PC-9 (cell line): ENCODE measurements around the gene REC114. TPM values are rescaled to one million over a fixed set of nuclear protein-coding genes. Genes with fewer than 3 reads are reported as not detected.
"Not testable (repeated sequence)": the region's sequence is repeated elsewhere in the genome, so short reads cannot be mapped to it uniquely, and the experiment has no call there.

ENCODE experiments used
- BruUV-seq: library from RNA; stranded (reverse); fragments of 400-500 nt; replicated peaks from 2 replicates; lab custom pipeline; 2021; lab: Mats Ljungman, UMichigan
- CTCF ChIA-PET: fragments of 300-600 bp; sonication (Branson Sonifier 250); formaldehyde crosslinking; loops from one replicate; lab custom pipeline; 2022; ENCODE audit warnings: antibody characterized with exemption; lab: Charles Lee
- POLR2A ChIA-PET: fragments of 300-600 bp; sonication (Branson Sonifier 250); formaldehyde crosslinking; loops from one replicate; lab custom pipeline; 2022; ENCODE audit warnings: antibody characterized with exemption; ENCODE audit not compliant: unreplicated experiment; lab: Charles Lee
- DNase-seq, 2 experiments: peaks; one replicate each; pipeline versions ENCODE4 v3.0.0 to v3.0.0-alpha.2; 2015 to 2022; ENCODE audit warnings: mixed read lengths in 1 of 2
- H2AFZ ChIP-seq: fragments of 200-600 bp; sonication (generic); 2 replicates; pipeline ENCODE4 v1.8.1; 2017; ENCODE audit warnings: antibody characterized with exemption
- H3F3A ChIP-seq: fragments of 200-600 bp; sonication (generic); 2 replicates; pipeline ENCODE4 v1.8.1; 2017; ENCODE audit warnings: antibody characterized with exemption, mild to moderate bottlenecking, low read depth; ENCODE audit not compliant: insufficient read depth
- H3K27ac ChIP-seq: fragments of 200-600 bp; sonication (generic); 2 replicates; pipeline ENCODE4 v1.6.1; 2016; ENCODE audit warnings: mixed run types
- H3K27me3 ChIP-seq: fragments of 200-600 bp; sonication (generic); 2 replicates; pipeline ENCODE4 v1.6.1; 2016; ENCODE audit warnings: low read depth, mixed run types; ENCODE audit not compliant: insufficient read depth
- H3K36me3 ChIP-seq: fragments of 200-600 bp; sonication (generic); 2 replicates; pipeline ENCODE4 v1.6.1; 2016; ENCODE audit warnings: low read depth, mixed run types
- H3K4me1 ChIP-seq: fragments of 200-600 bp; sonication (generic); replicated peaks from 2 replicates; pipeline ENCODE4 v1.6.1; 2016; ENCODE audit warnings: mixed run types; ENCODE audit not compliant: insufficient read depth
- H3K4me2 ChIP-seq: fragments of 200-600 bp; sonication (generic); 2 replicates; pipeline ENCODE4 v1.6.1; 2017; ENCODE audit warnings: mixed run types
- H3K4me3 ChIP-seq: fragments of 200-600 bp; sonication (generic); 2 replicates; pipeline ENCODE4 v1.6.1; 2016; ENCODE audit warnings: mixed run types
- H3K79me2 ChIP-seq: fragments of 200-600 bp; sonication (generic); 2 replicates; pipeline ENCODE4 v1.6.1; 2017; ENCODE audit warnings: low read depth, mixed run types
- H3K9me2 ChIP-seq: fragments of 200-600 bp; sonication (generic); 2 replicates; pipeline ENCODE4 v1.8.1; 2017; ENCODE audit warnings: mild to moderate bottlenecking; ENCODE audit not compliant: insufficient read depth
- H3K9me3 ChIP-seq: fragments of 200-600 bp; sonication (generic); 2 replicates; pipeline ENCODE4 v1.8.1; 2016; ENCODE audit warnings: low read depth; ENCODE audit not compliant: insufficient read depth
- H4K20me1 ChIP-seq: fragments of 200-600 bp; sonication (generic); 2 replicates; pipeline ENCODE4 v1.8.1; 2017; ENCODE audit not compliant: insufficient read depth
- EZH2 ChIP-seq: fragments of 200-600 bp; sonication (generic); IDR thresholded peaks from 2 replicates; pipeline ENCODE4 v1.8.0; 2017; ENCODE audit warnings: antibody characterized with exemption, low read depth
- intact Hi-C: fragments of 100-400 bp; cut with micrococcal nuclease; formaldehyde crosslinking; loops from one replicate; pipeline ENCODE4 v1.10.0; 2022; ENCODE audit not compliant: unreplicated experiment
- total RNA-seq: library from RNA; stranded (reverse); gene quantifications from 2 replicates; pipeline ENCODE4 v1.2.3, GENCODE V29; 2021
- TF ChIP-seq, protein P1 (sequence below): fragments of 200-600 bp; sonication (generic); conservative IDR thresholded peaks from 2 replicates; pipeline ENCODE4 v1.6.1; 2017; ENCODE audit warnings: mixed run types, antibody characterized with exemption, mild to moderate bottlenecking, moderate library complexity

The REC114 gene
- total RNA-seq, 1 experiment from 2014 or later: not detected

- peaks cover 27% of the 10 kb centered on the region for H3K4me1 ChIP-seq
- ChIA-PET CTCF (interaction anchor here (0.6 kb wide), 3 partner anchors 21 to 783 kb away, joined by 3 to 6 read pairs (median 3); no protein-coding TSS in a partner anchor), POLR2A (no interaction called here)
- intact Hi-C loops: no loop called here
- H3F3A ChIP-seq: peaks cover 11% of the 10 kb centered on the region
- H3K27ac ChIP-seq: peak overlapping the region; percentile 50
- H4K20me1 ChIP-seq: no peaks in the 10 kb centered on the region
- TF ChIP-seq EZH2: no peak
- TF ChIP-seq, protein P1, sequence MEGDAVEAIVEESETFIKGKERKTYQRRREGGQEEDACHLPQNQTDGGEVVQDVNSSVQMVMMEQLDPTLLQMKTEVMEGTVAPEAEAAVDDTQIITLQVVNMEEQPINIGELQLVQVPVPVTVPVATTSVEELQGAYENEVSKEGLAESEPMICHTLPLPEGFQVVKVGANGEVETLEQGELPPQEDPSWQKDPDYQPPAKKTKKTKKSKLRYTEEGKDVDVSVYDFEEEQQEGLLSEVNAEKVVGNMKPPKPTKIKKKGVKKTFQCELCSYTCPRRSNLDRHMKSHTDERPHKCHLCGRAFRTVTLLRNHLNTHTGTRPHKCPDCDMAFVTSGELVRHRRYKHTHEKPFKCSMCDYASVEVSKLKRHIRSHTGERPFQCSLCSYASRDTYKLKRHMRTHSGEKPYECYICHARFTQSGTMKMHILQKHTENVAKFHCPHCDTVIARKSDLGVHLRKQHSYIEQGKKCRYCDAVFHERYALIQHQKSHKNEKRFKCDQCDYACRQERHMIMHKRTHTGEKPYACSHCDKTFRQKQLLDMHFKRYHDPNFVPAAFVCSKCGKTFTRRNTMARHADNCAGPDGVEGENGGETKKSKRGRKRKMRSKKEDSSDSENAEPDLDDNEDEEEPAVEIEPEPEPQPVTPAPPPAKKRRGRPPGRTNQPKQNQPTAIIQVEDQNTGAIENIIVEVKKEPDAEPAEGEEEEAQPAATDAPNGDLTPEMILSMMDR: no peak
- DNase-seq: peak; percentile 70 to 76
- H3K4me2 ChIP-seq: peak overlapping the region; percentile 70
- BruUV-seq: no TSS peak
- H2AFZ ChIP-seq: no peak overlapping the region
- H3K27me3 ChIP-seq: no peaks in the 10 kb centered on the region
- H3K4me3 ChIP-seq: peak overlapping the region; percentile 40; the same call in 1 of the 2 replicates
- H3K9me2 ChIP-seq: no peaks in the 10 kb centered on the region
- H3K9me3 ChIP-seq: no peaks in the 10 kb centered on the region
- H3K79me2 ChIP-seq: no peaks in the 10 kb centered on the region
- no peaks in the 10 kb centered on the region for H3K36me3 ChIP-seq
Measured at GRCh38 chr15:73539212-73540128, 96.5 kb downstream of the REC114 start.

- Histone ChIP-seq H4K20me1 (no peaks in the 10 kb centered on the region), H2AFZ (peak overlapping the region; percentile 30; the same call in 1 of the 2 replicates), H3K9me3 (no peaks in the 10 kb centered on the region), H3F3A (peaks cover 11% of the 10 kb centered on the region), H3K4me2 (peak overlapping the region; percentile 70), H3K79me2 (no peaks in the 10 kb centered on the region), H3K27me3 (no peaks in the 10 kb centered on the region), H3K4me1 (peaks cover 27% of the 10 kb centered on the region), H3K9me2 (no peaks in the 10 kb centered on the region), H3K4me3 (peak overlapping the region; percentile 40; the same call in 1 of the 2 replicates), H3K27ac (peak overlapping the region; percentile 50), H3K36me3 (no peaks in the 10 kb centered on the region)
- POLR2A ChIA-PET: no interaction called here
- CTCF ChIA-PET: no interaction called here
- DNase-seq: peak in 1 of 2 experiments; percentile 75
- intact Hi-C loops: no loop called here
- TF ChIP-seq, protein P1: no peak
- no peak for TF ChIP-seq EZH2
- BruUV-seq: no TSS peak
Measured at GRCh38 chr15:73540161-73540560, 97.2 kb downstream of the REC114 start.

DNA sequence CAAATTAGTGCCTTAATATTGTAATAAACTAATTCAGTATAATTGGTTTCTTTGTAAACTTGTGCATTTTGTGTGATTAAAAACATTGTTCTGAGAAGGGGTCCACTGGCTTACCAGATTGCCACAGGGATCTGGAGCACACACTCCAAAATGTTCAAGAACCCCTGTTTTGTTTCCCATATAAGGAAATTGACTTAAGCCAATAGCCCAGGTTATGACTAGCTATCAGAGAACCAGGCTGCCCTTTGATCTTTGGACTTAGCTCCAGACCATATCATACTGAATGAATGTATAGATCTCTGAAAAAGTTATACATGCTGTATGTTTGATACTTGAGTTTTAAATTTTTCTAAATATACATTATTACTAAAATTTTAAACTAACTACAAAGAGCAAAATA, 98.5 kb downstream of the REC114 start:
- Histone ChIP-seq H2AFZ (no peak overlapping the region), H3F3A (peaks cover 11% of the 10 kb centered on the region), H3K4me3 (no peak overlapping the region), H3K27me3 (no peaks in the 10 kb centered on the region), H3K4me1 (peaks cover 27% of the 10 kb centered on the region), H3K9me2 (no peaks in the 10 kb centered on the region), H4K20me1 (no peaks in the 10 kb centered on the region), H3K9me3 (no peaks in the 10 kb centered on the region), H3K4me2 (no peak overlapping the region), H3K27ac (no peak overlapping the region), H3K36me3 (no peaks in the 10 kb centered on the region), H3K79me2 (no peaks in the 10 kb centered on the region)
- ChIA-PET POLR2A (no interaction called here), CTCF (no interaction called here)
- no TSS peak for BruUV-seq
- intact Hi-C loops: no loop called here
- TF ChIP-seq EZH2: no peak
- TF ChIP-seq, protein P1: no peak
- no peak for DNase-seq

DNA sequence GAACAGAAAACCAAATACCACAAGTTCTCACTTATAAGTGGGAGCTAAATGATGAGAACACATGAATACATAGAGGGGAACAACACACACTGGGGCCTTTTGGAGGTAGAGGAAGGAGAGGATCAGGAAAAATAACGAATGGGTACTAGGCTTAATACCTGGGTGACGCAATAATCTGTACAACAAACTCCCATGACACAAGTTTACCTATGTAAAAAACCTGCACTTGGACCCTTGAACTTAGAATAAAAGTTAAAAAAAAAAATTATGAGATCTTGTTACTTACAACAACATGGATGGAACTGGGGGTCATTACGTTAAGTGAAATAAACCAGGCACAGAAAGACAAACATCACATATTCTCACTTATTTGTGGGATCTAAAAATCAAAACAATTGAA, 106.0 kb downstream of the REC114 start:
- CTCF ChIA-PET: not testable (repeated sequence)

More for the DNA sequence above, 106.0 kb downstream of the REC114 start:
- intact Hi-C loops, H3K27ac ChIP-seq, H3K9me2 ChIP-seq, DNase-seq, H3F3A ChIP-seq, H4K20me1 ChIP-seq, H3K9me3 ChIP-seq, H2AFZ ChIP-seq, H3K79me2 ChIP-seq, H3K36me3 ChIP-seq, H3K4me1 ChIP-seq, H3K4me3 ChIP-seq, POLR2A ChIA-PET, BruUV-seq, H3K27me3 ChIP-seq, H3K4me2 ChIP-seq: not testable (repeated sequence)
